ENCODE data around the gene BEND6.
"Not testable (repeated sequence)": the region's sequence is repeated elsewhere in the genome, so short reads cannot be mapped to it uniquely, and the experiment has no call there.

BEND6 gene

GRCh38 chr6:56986611-56987010, 31.7 kb downstream of the BEND6 start:
- no peak for DNase-seq

- DNase-seq = no peak
These were observed 33.2 kb downstream of the BEND6 start for GRCh38 chr6:56988145-56988544.

GRCh38 chr6:56992036-56992435, 37.1 kb downstream of the BEND6 start:
- no peak for DNase-seq

GRCh38 chr6:56992703-56993102, 37.8 kb downstream of the BEND6 start:
- DNase-seq = no peak

GRCh38 chr6:56995347-56995902, 40.5 kb downstream of the BEND6 start:
- no peak for DNase-seq

GRCh38 chr6:56996401-56996800, 41.5 kb downstream of the BEND6 start:
- DNase-seq = no peak

GRCh38 chr6:56999049-56999448, 44.1 kb downstream of the BEND6 start:
- no peak for DNase-seq

- DNase-seq = not testable (repeated sequence)
These were observed 44.8 kb downstream of the BEND6 start for GRCh38 chr6:56999748-57000147.

- DNase-seq = no peak
These were observed 47.3 kb downstream of the BEND6 start for GRCh38 chr6:57002197-57002596.

GRCh38 chr6:57004292-57004691, 49.4 kb downstream of the BEND6 start:
- no peak for DNase-seq

GRCh38 chr6:57006101-57006500, 51.2 kb downstream of the BEND6 start:
- no peak for DNase-seq

- DNase-seq = not testable (repeated sequence)
These were observed 53.2 kb downstream of the BEND6 start for GRCh38 chr6:57008069-57008468.

- DNase-seq = no peak
These were observed 58.6 kb downstream of the BEND6 start for GRCh38 chr6:57013521-57013926.

GRCh38 chr6:57017069-57017468, 62.2 kb downstream of the BEND6 start:
- DNase-seq = no peak

- no peak for DNase-seq
These were observed 62.9 kb downstream of the BEND6 start for GRCh38 chr6:57017841-57018240.

- DNase-seq = no peak
These were observed 64.5 kb downstream of the BEND6 start for GRCh38 chr6:57019434-57019833.

GRCh38 chr6:57021086-57021720, 66.3 kb downstream of the BEND6 start:
- no peak for DNase-seq

- DNase-seq = no peak
These were observed 69.4 kb downstream of the BEND6 start for GRCh38 chr6:57024321-57024720.

- no peak for DNase-seq
These were observed 69.9 kb downstream of the BEND6 start for GRCh38 chr6:57024775-57025174.

- no peak for DNase-seq
These were observed 71.1 kb downstream of the BEND6 start for GRCh38 chr6:57026001-57026400.

GRCh38 chr6:57027301-57027700, 72.4 kb downstream of the BEND6 start:
- DNase-seq = no peak

- no peak for DNase-seq
These were observed 74.3 kb downstream of the BEND6 start for GRCh38 chr6:57029213-57029612.

- DNase-seq = no peak
These were observed 78.3 kb downstream of the BEND6 start for GRCh38 chr6:57033228-57033627.

- DNase-seq = no peak
These were observed 80.6 kb downstream of the BEND6 start for GRCh38 chr6:57035549-57035948.

GRCh38 chr6:57038906-57039305, 84.0 kb downstream of the BEND6 start:
- DNase-seq = no peak
